Naive thymus-derived CD4-positive, alpha-beta T cell (primary cell): ENCODE data around the gene WDR20. TPM values are rescaled to one million over a fixed set of nuclear protein-coding genes. Genes with fewer than 3 reads are reported as not detected.

Source experiments
- ATAC-seq: fragments of 150-1000 bp; cut with Tn5 transposase; 2 replicates; pipeline ENCODE4 v1.10.0; 2021; ENCODE audit warnings: mild to moderate bottlenecking, moderate library complexity
- CTCF ChIA-PET: fragments of 350-600 bp; sonication (Branson Sonifier 250); formaldehyde crosslinking; loops from one replicate; lab custom pipeline; 2021; ENCODE audit warnings: antibody characterized with exemption; lab: Charles Lee
- POLR2A ChIA-PET: fragments of 350-600 bp; sonication (Branson Sonifier 250); formaldehyde crosslinking; loops from one replicate; lab custom pipeline; 2021; ENCODE audit warnings: antibody characterized with exemption, inconsistent platforms; lab: Charles Lee
- DNase-seq, 9 donors: peaks; one replicate each; pipeline versions ENCODE4 v3.0.0 to v3.0.0-alpha.2; 2020 to 2022; ENCODE audit warnings: mixed read lengths in 1 of 9
- H3K27ac ChIP-seq: one replicate; pipeline ENCODE4 v1.7.0; 2013; ENCODE audit warnings: mild to moderate bottlenecking, low read depth, low read length, moderate library complexity
- H3K27me3 ChIP-seq, 2 donors: one replicate each; pipeline ENCODE4 v1.7.0; 2013; ENCODE audit warnings: low read length in 2 of 2, mild to moderate bottlenecking in 2 of 2, moderate library complexity in 2 of 2; ENCODE audit not compliant: control insufficient read depth in 2 of 2, insufficient read depth in 2 of 2
- H3K36me3 ChIP-seq, 3 experiments: 1 replicate in 2 of 3; 2 replicates in 1 of 3; pipeline ENCODE4 v1.7.0; 2013; ENCODE audit warnings: low read length in 3 of 3, mild to moderate bottlenecking in 3 of 3, moderate library complexity in 1 of 3; ENCODE audit not compliant: insufficient read depth in 3 of 3, control insufficient read depth in 2 of 3
- H3K4me1 ChIP-seq, 2 donors: one replicate each; pipeline ENCODE4 v1.7.0; 2013; ENCODE audit warnings: low read length in 2 of 2, mild to moderate bottlenecking in 2 of 2, moderate library complexity in 1 of 2; ENCODE audit not compliant: control insufficient read depth in 2 of 2, insufficient read depth in 2 of 2
- H3K4me3 ChIP-seq: 2 replicates; pipeline ENCODE4 v1.7.0; 2013; ENCODE audit warnings: mild to moderate bottlenecking, low read length
- H3K9me3 ChIP-seq, 3 experiments: 1 replicate in 2 of 3; 2 replicates in 1 of 3; pipeline ENCODE4 v1.7.0; 2013; ENCODE audit warnings: low read length in 3 of 3; ENCODE audit not compliant: control insufficient read depth in 2 of 3
- H3K27ac Mint-ChIP-seq, 9 donors: one replicate each; pipeline ENCODE4 v1.8.0; 2020 to 2022; ENCODE audit warnings: mixed read lengths in 9 of 9, mild to moderate bottlenecking in 8 of 9, moderate library complexity in 5 of 9, inconsistent platforms in 2 of 9
- H3K27me3 Mint-ChIP-seq, 5 donors: one replicate each; pipeline ENCODE4 v1.8.0; 2021 to 2022; ENCODE audit warnings: mixed read lengths in 5 of 5, mild to moderate bottlenecking in 1 of 5
- H3K36me3 Mint-ChIP-seq, 5 donors: one replicate each; pipeline ENCODE4 v1.8.0; 2020 to 2022; ENCODE audit warnings: mixed read lengths in 5 of 5, mild to moderate bottlenecking in 3 of 5, inconsistent platforms in 1 of 5
- H3K4me1 Mint-ChIP-seq, 7 donors: one replicate each; pipeline ENCODE4 v1.8.0; 2020 to 2022; ENCODE audit warnings: mixed read lengths in 7 of 7, mild to moderate bottlenecking in 3 of 7, inconsistent platforms in 1 of 7
- H3K4me3 Mint-ChIP-seq, 10 donors: one replicate each; pipeline ENCODE4 v1.8.0; 2020 to 2022; ENCODE audit warnings: mild to moderate bottlenecking in 10 of 10, mixed read lengths in 10 of 10, moderate library complexity in 6 of 10, inconsistent platforms in 2 of 10
- H3K9me3 Mint-ChIP-seq, 11 donors: one replicate each; pipeline ENCODE4 v1.8.0; 2020 to 2022; ENCODE audit warnings: mixed read lengths in 11 of 11, mild to moderate bottlenecking in 4 of 11, inconsistent platforms in 1 of 11, moderate library complexity in 1 of 11
- intact Hi-C, 2 donors: fragments of 100-400 bp; cut with micrococcal nuclease; formaldehyde crosslinking; loops; one replicate each; pipeline ENCODE4 v1.15.1; 2023
- polyA plus RNA-seq, 2 donors: library from polyadenylated mRNA; unstranded; fragments of 300-500 nt; fragmentation: Illumina TruSeq; gene quantifications; one replicate each; pipeline ENCODE4 v1.2.3, GENCODE V29; 2021
- total RNA-seq, 6 experiments: library from RNA in 5 of 6; stranded (reverse) in 5 of 6; gene quantifications; 1 replicate in 5 of 6; 2 replicates in 1 of 6; pipeline ENCODE4 v1.2.3 and lab custom pipeline; 2021 to 2026

WDR20 gene
- total and polyA plus RNA-seq, 7 experiments from 2014 or later: 9.1 to 67.8 (median 36.1) TPM

- peaks cover 0 to 4% (median 0%) of the 10 kb centered on the region in 3 experiments for H3K36me3 ChIP-seq
- H3K36me3 Mint-ChIP-seq: peaks cover 0 to 10% (median 4%) of the 10 kb centered on the region in 5 donors
- peak overlapping the region; percentile 90 for H3K27ac ChIP-seq
- H3K9me3 ChIP-seq: no peaks in the 10 kb centered on the region
- intact Hi-C loops: loop anchor here (1.0 to 5.0 kb wide), 14 partner anchors 52 to 432 kb away; partner anchors contain the start of genes CINP (in 2 of the 2), DYNC1H1 (in 2 of the 2), HSP90AA1 (in 2 of the 2) and MOK (in 2 of the 2)
- H3K4me3 Mint-ChIP-seq: peak overlapping the region; percentile 87 to 99 (median 96)
- POLR2A ChIA-PET: interaction anchor here (0.6 kb wide), 1 partner anchor 172 kb away, joined by 3 read pairs; no protein-coding TSS in a partner anchor
- H3K27me3 ChIP-seq: no peaks in the 10 kb centered on the region
- H3K27ac Mint-ChIP-seq: peak overlapping the region; percentile 41 to 98 (median 85)
- CTCF ChIA-PET: interaction anchor here (0.6 to 0.8 kb wide), 2 partner anchors 40 to 455 kb away, joined by 3 read pairs; no protein-coding TSS in a partner anchor
- H3K4me1 ChIP-seq: peaks cover 18 to 22% of the 10 kb centered on the region in 2 donors
- no peak for DNase-seq
- peak overlapping the region; percentile 80 for H3K4me3 ChIP-seq
- peaks cover 17 to 36% (median 24%) of the 10 kb centered on the region in 7 donors for H3K4me1 Mint-ChIP-seq
- H3K27me3 Mint-ChIP-seq: no peaks in the 10 kb centered on the region
- no peak for ATAC-seq
- peaks cover 0 to 4% (median 0%) of the 10 kb centered on the region in 11 donors for H3K9me3 Mint-ChIP-seq
Measured at GRCh38 chr14:102138961-102139285, 774 bp upstream of the WDR20 start.

DNA sequence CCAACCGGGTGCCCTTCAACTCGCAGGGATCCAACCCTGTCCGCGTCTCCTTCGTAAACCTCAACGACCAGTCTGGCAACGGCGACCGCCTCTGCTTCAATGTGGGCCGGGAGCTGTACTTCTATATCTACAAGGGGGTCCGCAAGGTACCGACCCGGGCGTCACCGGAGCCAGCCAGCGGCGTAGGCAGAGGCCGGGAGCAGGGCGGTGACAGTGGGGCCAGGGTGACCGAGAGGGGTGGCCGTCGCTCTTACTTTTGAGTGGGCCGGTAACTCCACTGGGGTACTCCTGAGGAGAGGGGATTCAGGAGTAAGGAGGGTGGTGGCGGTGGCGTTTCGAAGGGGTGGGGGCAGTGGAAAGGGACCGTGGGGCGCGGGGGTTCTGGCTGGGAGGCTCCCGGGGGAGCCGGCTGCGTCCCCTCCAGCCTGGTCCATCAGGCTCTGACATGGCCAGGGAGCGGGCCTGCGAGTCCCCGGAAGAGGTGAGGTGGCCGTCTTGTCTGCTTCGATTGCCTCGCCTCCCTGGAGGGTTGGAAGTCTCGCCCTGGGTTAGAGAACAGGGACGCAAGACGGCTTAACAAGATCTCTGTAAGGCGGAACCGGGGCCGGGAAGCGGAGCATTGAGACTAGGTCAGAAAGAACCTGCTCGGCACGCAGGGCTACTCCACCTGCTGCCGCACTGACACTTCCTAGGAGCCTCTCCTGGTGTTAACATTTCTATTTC, 491 bp downstream of the WDR20 start:
- Histone ChIP-seq H3K27ac (peak overlapping the region; percentile 90), H3K4me1 (peaks cover 18 to 22% of the 10 kb centered on the region in 2 donors), H3K9me3 (no peaks in the 10 kb centered on the region), H3K36me3 (peaks cover 0 to 4% (median 0%) of the 10 kb centered on the region in 3 experiments), H3K4me3 (peak overlapping the region; percentile 80), H3K27me3 (no peaks in the 10 kb centered on the region)
- Mint-ChIP-seq H3K4me3 (peak overlapping the region; percentile 96 to 99 (median 98)), H3K27ac (peak overlapping the region; percentile 95 to 99 (median 96)), H3K36me3 (peaks cover 0 to 8% (median 4%) of the 10 kb centered on the region in 5 donors), H3K27me3 (no peaks in the 10 kb centered on the region), H3K4me1 (peaks cover 19 to 42% (median 34%) of the 10 kb centered on the region in 7 donors), H3K9me3 (peaks cover 0 to 4% (median 0%) of the 10 kb centered on the region in 11 donors)
- ATAC-seq (peak; percentile 21), DNase-seq (peak; percentile 4 to 45 (median 19))
- POLR2A ChIA-PET: interaction anchor here (0.7 to 1.0 kb wide), 2 partner anchors 10 to 180 kb away, joined by 3 read pairs; no protein-coding TSS in a partner anchor
- intact Hi-C loops: no loop called here
- CTCF ChIA-PET: no interaction called here

GRCh38 chr14:102140750-102141145, 1.1 kb downstream of the WDR20 start:
- H3K36me3 ChIP-seq: peaks cover 0 to 4% (median 0%) of the 10 kb centered on the region in 3 experiments
- H3K27ac ChIP-seq: peak overlapping the region; percentile 90
- Mint-ChIP-seq H3K36me3 (peaks cover 0 to 13% (median 4%) of the 10 kb centered on the region in 5 donors), H3K27me3 (no peaks in the 10 kb centered on the region), H3K4me1 (peaks cover 25 to 48% (median 39%) of the 10 kb centered on the region in 7 donors), H3K4me3 (peak overlapping the region; percentile 96 to 99 (median 98)), H3K9me3 (peaks cover 0 to 4% (median 0%) of the 10 kb centered on the region in 11 donors), H3K27ac (peak overlapping the region; percentile 95 to 99 (median 96))
- ATAC-seq (no peak), DNase-seq (no peak)
- H3K27me3 ChIP-seq: no peaks in the 10 kb centered on the region
- intact Hi-C loops: no loop called here
- H3K4me3 ChIP-seq: peak overlapping the region; percentile 80
- ChIA-PET POLR2A (no interaction called here), CTCF (no interaction called here)
- H3K4me1 ChIP-seq: peaks cover 18 to 22% of the 10 kb centered on the region in 2 donors
- H3K9me3 ChIP-seq: no peaks in the 10 kb centered on the region

GRCh38 chr14:102141797-102142196, 2.1 kb downstream of the WDR20 start:
- intact Hi-C loops: no loop called here
- H3K27me3 Mint-ChIP-seq: no peaks in the 10 kb centered on the region
- Histone ChIP-seq H3K4me3 (no peak overlapping the region), H3K27me3 (no peaks in the 10 kb centered on the region), H3K9me3 (no peaks in the 10 kb centered on the region), H3K36me3 (peaks cover 0 to 4% (median 0%) of the 10 kb centered on the region in 3 experiments), H3K4me1 (peaks cover 18 to 22% of the 10 kb centered on the region in 2 donors), H3K27ac (no peak overlapping the region)
- DNase-seq (no peak), ATAC-seq (no peak)
- no peak overlapping the region for H3K27ac Mint-ChIP-seq
- peaks cover 34 to 58% (median 50%) of the 10 kb centered on the region in 7 donors for H3K4me1 Mint-ChIP-seq
- CTCF ChIA-PET: no interaction called here
- POLR2A ChIA-PET: no interaction called here
- peaks cover 0 to 4% (median 0%) of the 10 kb centered on the region in 11 donors for H3K9me3 Mint-ChIP-seq
- H3K36me3 Mint-ChIP-seq: peaks cover 0 to 17% (median 11%) of the 10 kb centered on the region in 5 donors
- peak overlapping the region in 3 of 10 donors; percentile 25 to 36 (median 29) for H3K4me3 Mint-ChIP-seq

DNA sequence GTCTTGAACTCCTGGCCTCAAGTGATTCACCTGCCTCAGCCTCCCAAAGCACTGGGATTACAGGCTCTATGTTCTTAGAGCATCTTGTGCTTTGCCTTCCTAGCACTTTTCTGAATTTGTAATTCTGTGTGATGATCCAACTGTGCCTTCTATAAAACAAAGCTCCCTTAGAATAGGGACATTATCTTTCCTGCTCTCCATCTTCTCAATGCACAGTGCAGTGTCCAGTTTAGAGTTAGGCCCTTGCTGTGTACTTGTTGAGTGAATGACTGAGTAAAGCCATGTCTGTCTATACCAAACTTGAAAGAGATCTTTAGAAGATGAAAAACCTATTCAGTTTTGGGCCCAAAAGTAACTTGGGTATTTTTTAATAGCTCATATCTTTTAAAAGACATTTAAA, 5.2 kb downstream of the WDR20 start:
- ATAC-seq (no peak), DNase-seq (no peak)
- Mint-ChIP-seq H3K36me3 (peaks cover 0 to 24% (median 12%) of the 10 kb centered on the region in 5 donors), H3K4me1 (peaks cover 35 to 70% (median 59%) of the 10 kb centered on the region in 7 donors), H3K9me3 (no peaks in the 10 kb centered on the region), H3K4me3 (peak overlapping the region in 2 of 10 donors; percentile 6 to 50), H3K27ac (no peak overlapping the region), H3K27me3 (no peaks in the 10 kb centered on the region)
- ChIA-PET POLR2A (interaction anchor here (0.5 to 0.8 kb wide), 2 partner anchors 169 to 634 kb away, joined by 3 read pairs; no protein-coding TSS in a partner anchor), CTCF (no interaction called here)
- Histone ChIP-seq H3K27ac (no peak overlapping the region), H3K4me3 (no peak overlapping the region), H3K9me3 (no peaks in the 10 kb centered on the region), H3K4me1 (peaks cover 12 to 17% of the 10 kb centered on the region in 2 donors), H3K36me3 (peaks cover 0 to 4% (median 0%) of the 10 kb centered on the region in 3 experiments), H3K27me3 (no peaks in the 10 kb centered on the region)
- intact Hi-C loops: loop anchor here in 1 of 2 donors (2.0 kb wide), 1 partner anchor 450 kb away; no protein-coding TSS in a partner anchor

GRCh38 chr14:102145395-102145794, 5.7 kb downstream of the WDR20 start:
- Mint-ChIP-seq H3K9me3 (no peaks in the 10 kb centered on the region), H3K27me3 (no peaks in the 10 kb centered on the region), H3K4me1 (peaks cover 35 to 71% (median 59%) of the 10 kb centered on the region in 7 donors), H3K4me3 (peak overlapping the region in 3 of 10 donors; percentile 6 to 50 (median 32)), H3K27ac (peak overlapping the region in 1 of 9 donors; percentile 41), H3K36me3 (peaks cover 0 to 24% (median 12%) of the 10 kb centered on the region in 5 donors)
- peaks cover 11 to 17% of the 10 kb centered on the region in 2 donors for H3K4me1 ChIP-seq
- H3K27ac ChIP-seq: no peak overlapping the region
- no peaks in the 10 kb centered on the region for H3K9me3 ChIP-seq
- CTCF ChIA-PET: no interaction called here
- no peak for DNase-seq
- intact Hi-C loops: loop anchor here in 1 of 2 donors (2.0 kb wide), 1 partner anchor 449 kb away; no protein-coding TSS in a partner anchor
- no peak for ATAC-seq
- POLR2A ChIA-PET: no interaction called here
- H3K27me3 ChIP-seq: no peaks in the 10 kb centered on the region
- H3K4me3 ChIP-seq: no peak overlapping the region
- no peaks in the 10 kb centered on the region for H3K36me3 ChIP-seq
